Measurements from ENCODE around the gene ACTG2.

Gene ACTG2

DNA sequence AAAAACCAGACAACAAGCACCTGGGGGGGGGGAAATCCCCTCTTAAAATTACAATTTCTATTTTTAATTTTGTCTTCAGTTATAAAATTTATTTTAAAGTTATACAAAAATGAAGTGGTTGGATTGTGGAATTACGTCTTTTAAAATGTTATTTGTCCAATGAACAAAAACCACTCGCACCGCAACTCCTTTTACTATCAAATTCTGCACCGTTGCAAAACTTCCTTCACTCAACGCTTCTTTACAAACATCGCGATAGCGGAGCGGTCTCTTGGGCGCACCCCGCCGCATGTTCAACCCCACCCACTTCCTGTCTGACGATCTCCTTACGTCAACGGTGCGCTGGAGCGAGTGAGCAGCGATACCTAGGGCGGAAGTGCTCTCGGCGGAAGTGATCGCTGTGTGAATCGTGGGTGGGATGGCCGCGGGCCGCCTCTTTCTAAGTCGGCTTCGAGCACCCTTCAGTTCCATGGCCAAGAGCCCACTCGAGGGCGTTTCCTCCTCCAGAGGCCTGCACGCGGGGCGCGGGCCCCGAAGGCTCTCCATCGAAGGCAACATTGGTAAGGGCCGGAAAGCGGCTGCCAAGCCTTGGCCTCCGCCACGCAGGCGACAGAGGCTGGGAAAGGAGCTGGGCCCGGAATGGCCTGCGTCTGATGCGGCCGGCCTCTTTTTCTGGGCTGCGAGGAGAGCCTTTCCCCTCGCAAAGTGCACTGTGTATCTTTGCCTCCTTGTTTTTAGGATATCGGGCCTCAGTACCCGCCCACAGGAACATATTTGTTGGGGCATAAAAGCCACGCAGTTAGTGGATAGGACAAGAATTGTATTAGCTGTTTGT, 33.9 kb downstream of the ACTG2 start, which contains the start of gene DGUOK:
DGUOK (plus strand) TSS at position 388 of the 835 bp plus-strand sequence; CDS start at position 419, 31 bp downstream.
- under 1% methylated on average over 50 of the region's 50 CpGs for WGBS
- no peaks in the 10 kb centered on the region for H3K9me3 ChIP-seq (ENCODE audit: control insufficient read depth, low read length)
- peak within 1 kb of the TSS; percentile 92 for H4K8ac ChIP-seq (ENCODE audit: low read length)
- peak within 1 kb of the TSS; percentile 88 for H2BK15ac ChIP-seq (ENCODE audit: low read depth, poor library complexity, severe bottlenecking)
- peaks cover 7% of the 10 kb centered on the region for H3K4me1 ChIP-seq (ENCODE audit: control insufficient read depth, insufficient read depth, low read depth, low read length)
- H3K79me1 ChIP-seq (replicated peaks; ENCODE audit: low read length, poor library complexity, severe bottlenecking): peaks cover 2% of the 10 kb centered on the region
- H2BK12ac ChIP-seq (ENCODE audit: low read length in 2 of 2): peak within 1 kb of the TSS in 1 of 2 experiments; percentile 12
- peak within 1 kb of the TSS; percentile 97 for H2AFZ ChIP-seq (ENCODE audit: low read depth, low read length)
- H3K9ac ChIP-seq (ENCODE audit: low read length): peak within 1 kb of the TSS; percentile 100
- peak within 1 kb of the TSS; percentile 65 for H3K4me2 ChIP-seq (ENCODE audit: low read length, poor library complexity, severe bottlenecking)
- H3K27me3 ChIP-seq (ENCODE audit: control insufficient read depth in 1 of 2, insufficient read depth in 1 of 2, low read length in 2 of 2): peaks cover 0 to 16% of the 10 kb centered on the region in 2 experiments
- H2AK5ac ChIP-seq (ENCODE audit: low read length, severe bottlenecking): peak within 1 kb of the TSS; percentile 75
- peaks cover 3 to 7% of the 10 kb centered on the region in 2 experiments for H3K36me3 ChIP-seq (ENCODE audit: control insufficient read depth in 1 of 2, insufficient read depth in 2 of 2, low read depth in 1 of 2, low read length in 2 of 2)
- peak within 1 kb of the TSS; percentile 90 for H2BK120ac ChIP-seq (ENCODE audit: low read depth, low read length)
- peak within 1 kb of the TSS; percentile 87 for H4K91ac ChIP-seq (ENCODE audit: low read length)
- peak within 1 kb of the TSS; percentile 98 for H3K18ac ChIP-seq (ENCODE audit: low read depth in 1 of 2, low read length in 2 of 2)
- no peak within 1 kb of the TSS for H3K23ac ChIP-seq (ENCODE audit: low read length in 2 of 2)
- H2BK5ac ChIP-seq (ENCODE audit: low read depth, low read length, poor library complexity, severe bottlenecking): peak within 1 kb of the TSS; percentile 92
- H3K4me3 ChIP-seq (ENCODE audit: insufficient read depth in 1 of 2, low read depth in 1 of 2, low read length in 2 of 2): peak within 1 kb of the TSS; percentile 95
- DNase-seq: peak; percentile 99
- H3K14ac ChIP-seq (ENCODE audit: low read length in 2 of 2): peak within 1 kb of the TSS in 1 of 2 experiments; percentile 95
- H3K4ac ChIP-seq (ENCODE audit: low read depth in 1 of 2, low read length in 2 of 2): peak within 1 kb of the TSS; percentile 53 to 72
- peak within 1 kb of the TSS; percentile 96 for H3K27ac ChIP-seq (ENCODE audit: low read length, poor library complexity, severe bottlenecking)

GRCh38 chr2:73927344-73927743, 34.5 kb downstream of the ACTG2 start:
- no peak overlapping the region for H2BK12ac ChIP-seq (ENCODE audit: low read length in 2 of 2)
- H2AFZ ChIP-seq (ENCODE audit: low read depth, low read length): no peak overlapping the region
- H2BK15ac ChIP-seq (ENCODE audit: low read depth, poor library complexity, severe bottlenecking): no peak overlapping the region
- H2BK120ac ChIP-seq (ENCODE audit: low read depth, low read length): no peak overlapping the region
- H3K9me3 ChIP-seq (ENCODE audit: control insufficient read depth, low read length): no peaks in the 10 kb centered on the region
- H4K8ac ChIP-seq (ENCODE audit: low read length): no peak overlapping the region
- peak overlapping the region in 1 of 2 experiments; percentile 95 for H3K4me3 ChIP-seq (ENCODE audit: insufficient read depth in 1 of 2, low read depth in 1 of 2, low read length in 2 of 2)
- H2AK5ac ChIP-seq (ENCODE audit: low read length, severe bottlenecking): no peak overlapping the region
- no peak overlapping the region for H3K18ac ChIP-seq (ENCODE audit: low read depth in 1 of 2, low read length in 2 of 2)
- H2BK5ac ChIP-seq (ENCODE audit: low read depth, low read length, poor library complexity, severe bottlenecking): peak overlapping the region; percentile 92
- WGBS: 34% methylated on average over 3 of the region's 6 CpGs
- H3K23ac ChIP-seq (ENCODE audit: low read length in 2 of 2): no peak overlapping the region
- peaks cover 3 to 7% of the 10 kb centered on the region in 2 experiments for H3K36me3 ChIP-seq (ENCODE audit: control insufficient read depth in 1 of 2, insufficient read depth in 2 of 2, low read depth in 1 of 2, low read length in 2 of 2)
- peak overlapping the region; percentile 100 for H3K9ac ChIP-seq (ENCODE audit: low read length)
- H3K4me1 ChIP-seq (ENCODE audit: control insufficient read depth, insufficient read depth, low read depth, low read length): peaks cover 9% of the 10 kb centered on the region
- peaks cover 2% of the 10 kb centered on the region for H3K79me1 ChIP-seq (replicated peaks; ENCODE audit: low read length, poor library complexity, severe bottlenecking)
- H3K27me3 ChIP-seq (ENCODE audit: control insufficient read depth in 1 of 2, insufficient read depth in 1 of 2, low read length in 2 of 2): peaks cover 0 to 9% of the 10 kb centered on the region in 2 experiments
- H3K4ac ChIP-seq (ENCODE audit: low read depth in 1 of 2, low read length in 2 of 2): peak overlapping the region in 1 of 2 experiments; percentile 72
- H4K91ac ChIP-seq (ENCODE audit: low read length): no peak overlapping the region
- no peak for DNase-seq
- H3K14ac ChIP-seq (ENCODE audit: low read length in 2 of 2): no peak overlapping the region
- peak overlapping the region; percentile 65 for H3K4me2 ChIP-seq (ENCODE audit: low read length, poor library complexity, severe bottlenecking)
- H3K27ac ChIP-seq (ENCODE audit: low read length, poor library complexity, severe bottlenecking): no peak overlapping the region

GRCh38 chr2:73928963-73929347, 36.1 kb downstream of the ACTG2 start:
- Histone ChIP-seq H2AFZ (ENCODE audit: low read depth, low read length) (no peak overlapping the region), H3K4me3 (ENCODE audit: insufficient read depth in 1 of 2, low read depth in 1 of 2, low read length in 2 of 2) (no peak overlapping the region), H2BK5ac (ENCODE audit: low read depth, low read length, poor library complexity, severe bottlenecking) (no peak overlapping the region), H2AK5ac (ENCODE audit: low read length, severe bottlenecking) (no peak overlapping the region), H3K14ac (ENCODE audit: low read length in 2 of 2) (no peak overlapping the region), H3K27ac (ENCODE audit: low read length, poor library complexity, severe bottlenecking) (no peak overlapping the region), H3K23ac (ENCODE audit: low read length in 2 of 2) (no peak overlapping the region), H4K91ac (ENCODE audit: low read length) (no peak overlapping the region), H3K79me1 (replicated peaks; ENCODE audit: low read length, poor library complexity, severe bottlenecking) (peaks cover 2% of the 10 kb centered on the region), H4K8ac (ENCODE audit: low read length) (no peak overlapping the region), H3K4me1 (ENCODE audit: control insufficient read depth, insufficient read depth, low read depth, low read length) (peaks cover 9% of the 10 kb centered on the region), H3K18ac (ENCODE audit: low read depth in 1 of 2, low read length in 2 of 2) (no peak overlapping the region), H3K4ac (ENCODE audit: low read depth in 1 of 2, low read length in 2 of 2) (no peak overlapping the region), H3K27me3 (ENCODE audit: control insufficient read depth in 1 of 2, insufficient read depth in 1 of 2, low read length in 2 of 2) (no peaks in the 10 kb centered on the region), H2BK15ac (ENCODE audit: low read depth, poor library complexity, severe bottlenecking) (no peak overlapping the region), H3K9ac (ENCODE audit: low read length) (no peak overlapping the region), H2BK12ac (ENCODE audit: low read length in 2 of 2) (no peak overlapping the region), H3K36me3 (ENCODE audit: control insufficient read depth in 1 of 2, insufficient read depth in 2 of 2, low read depth in 1 of 2, low read length in 2 of 2) (peaks cover 3 to 20% of the 10 kb centered on the region in 2 experiments), H3K9me3 (ENCODE audit: control insufficient read depth, low read length) (no peaks in the 10 kb centered on the region), H3K4me2 (ENCODE audit: low read length, poor library complexity, severe bottlenecking) (no peak overlapping the region), H2BK120ac (ENCODE audit: low read depth, low read length) (no peak overlapping the region)
- WGBS: 94% methylated on average over 2 of the region's 2 CpGs
- DNase-seq: no peak

DNA sequence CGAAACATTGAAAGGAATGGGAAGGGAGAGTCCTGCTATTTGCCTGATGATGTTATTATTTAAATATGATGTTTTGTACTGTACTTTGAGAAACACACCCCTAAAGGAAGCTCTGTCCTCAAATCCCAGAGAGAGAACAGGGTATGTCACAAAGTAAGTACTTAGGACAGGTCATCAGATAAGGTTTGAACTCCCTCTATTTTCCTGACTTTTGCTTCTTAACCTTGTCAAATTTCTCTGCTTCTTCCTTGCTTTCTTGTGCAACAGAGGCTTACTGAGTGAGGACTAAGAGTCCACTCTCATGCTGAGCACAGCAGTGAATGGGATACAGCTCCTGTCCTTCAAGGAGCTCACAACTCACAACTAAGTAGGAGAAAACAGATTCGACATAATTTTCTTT, 37.6 kb downstream of the ACTG2 start:
- Histone ChIP-seq H3K27ac (ENCODE audit: low read length, poor library complexity, severe bottlenecking) (no peak overlapping the region), H3K23ac (ENCODE audit: low read length in 2 of 2) (no peak overlapping the region), H3K4me3 (ENCODE audit: insufficient read depth in 1 of 2, low read depth in 1 of 2, low read length in 2 of 2) (no peak overlapping the region), H2AFZ (ENCODE audit: low read depth, low read length) (no peak overlapping the region), H4K8ac (ENCODE audit: low read length) (no peak overlapping the region), H2BK120ac (ENCODE audit: low read depth, low read length) (no peak overlapping the region), H2AK5ac (ENCODE audit: low read length, severe bottlenecking) (no peak overlapping the region), H3K79me1 (replicated peaks; ENCODE audit: low read length, poor library complexity, severe bottlenecking) (peaks cover 2% of the 10 kb centered on the region), H3K4me2 (ENCODE audit: low read length, poor library complexity, severe bottlenecking) (no peak overlapping the region), H2BK12ac (ENCODE audit: low read length in 2 of 2) (no peak overlapping the region), H3K27me3 (ENCODE audit: control insufficient read depth in 1 of 2, insufficient read depth in 1 of 2, low read length in 2 of 2) (no peaks in the 10 kb centered on the region), H3K18ac (ENCODE audit: low read depth in 1 of 2, low read length in 2 of 2) (no peak overlapping the region), H3K36me3 (ENCODE audit: control insufficient read depth in 1 of 2, insufficient read depth in 2 of 2, low read depth in 1 of 2, low read length in 2 of 2) (peaks cover 3 to 24% of the 10 kb centered on the region in 2 experiments), H2BK5ac (ENCODE audit: low read depth, low read length, poor library complexity, severe bottlenecking) (no peak overlapping the region), H3K4ac (ENCODE audit: low read depth in 1 of 2, low read length in 2 of 2) (no peak overlapping the region), H4K91ac (ENCODE audit: low read length) (no peak overlapping the region), H3K14ac (ENCODE audit: low read length in 2 of 2) (no peak overlapping the region), H3K9ac (ENCODE audit: low read length) (peak overlapping the region; percentile 11), H3K4me1 (ENCODE audit: control insufficient read depth, insufficient read depth, low read depth, low read length) (peaks cover 9% of the 10 kb centered on the region), H2BK15ac (ENCODE audit: low read depth, poor library complexity, severe bottlenecking) (no peak overlapping the region), H3K9me3 (ENCODE audit: control insufficient read depth, low read length) (no peaks in the 10 kb centered on the region)
- 100% methylated on average over 1 of the region's 2 CpGs for WGBS
- DNase-seq: peak; percentile 44
